ENCODE data around the gene CYS1. TPM values are rescaled to one million over a fixed set of nuclear protein-coding genes. Genes with fewer than 3 reads are reported as not detected.
A peak's percentile ranks its signal among the peaks of the same experiment; 100 is the strongest.

CYS1 gene
- total RNA-seq, 1 donor from 2014 or later = 13.5 TPM

- Histone ChIP-seq H3K4me1 (peaks cover 71% of the 10 kb centered on the region), H3K36me3 (peaks cover 0 to 21% of the 10 kb centered on the region in 2 donors), H3K4me3 (peak within 1 kb of the TSS; percentile 64 to 96), H3K9me3 (no peaks in the 10 kb centered on the region), H3K27me3 (no peaks in the 10 kb centered on the region), H3K27ac (peak within 1 kb of the TSS; percentile 97)
- DNase-seq (ENCODE audit: extremely low spot score in 2 of 2) = no peak
- TF ChIP-seq POLR2A (IDR thresholded peaks at IDR 0.05) (peak in 1 of 2 donors; percentile 57), CTCF (IDR thresholded peaks at IDR 0.05) (no peak)
- intact Hi-C loops (cut with DNase I) = loop anchor here (5.0 kb wide), 1 partner anchor 61 kb away; no protein-coding TSS in a partner anchor
Observed at GRCh38 chr2:10043256-10043905, 36.8 kb downstream of the CYS1 start, which contains the start of gene KLF11. KLF11 (plus strand) TSS chr2:10043550; CDS start chr2:10043717, 167 bp downstream.

- Histone ChIP-seq H3K27me3 (no peaks in the 10 kb centered on the region), H3K9me3 (no peaks in the 10 kb centered on the region), H3K4me3 (peak overlapping the region; percentile 50 to 56), H3K4me1 (peaks cover 64% of the 10 kb centered on the region), H3K27ac (peak overlapping the region; percentile 97), H3K36me3 (peaks cover 0 to 14% of the 10 kb centered on the region in 2 donors)
- intact Hi-C loops (cut with DNase I) = loop anchor here (5.0 kb wide), 1 partner anchor 60 kb away; no protein-coding TSS in a partner anchor
- DNase-seq (ENCODE audit: extremely low spot score in 2 of 2) = no peak
- peak; percentile 61 to 83 for TF ChIP-seq POLR2AphosphoS5 (IDR thresholded peaks at IDR 0.05; ENCODE audit: insufficient read depth in 1 of 2, low read depth in 1 of 2)
- peak in 1 of 3 experiments; percentile 17 for TF ChIP-seq CTCF (IDR thresholded peaks at IDR 0.05)
- TF ChIP-seq POLR2A (IDR thresholded peaks at IDR 0.05) = no peak
Observed at GRCh38 chr2:10042301-10043161, 37.7 kb downstream of the CYS1 start.

GRCh38 chr2:10041711-10042110, 38.5 kb downstream of the CYS1 start:
- Histone ChIP-seq H3K36me3 (peaks cover 0 to 6% of the 10 kb centered on the region in 2 donors), H3K4me1 (peaks cover 64% of the 10 kb centered on the region), H3K4me3 (peak overlapping the region in 1 of 2 donors; percentile 56), H3K27me3 (no peaks in the 10 kb centered on the region), H3K27ac (peak overlapping the region; percentile 97), H3K9me3 (no peaks in the 10 kb centered on the region)
- TF ChIP-seq POLR2AphosphoS5 (IDR thresholded peaks at IDR 0.05; ENCODE audit: insufficient read depth in 1 of 2, low read depth in 1 of 2) (no peak), CTCF (IDR thresholded peaks at IDR 0.05) (no peak), POLR2A (IDR thresholded peaks at IDR 0.05) (no peak)
- DNase-seq (ENCODE audit: extremely low spot score in 2 of 2) = no peak
- intact Hi-C loops (cut with DNase I) = loop anchor here (5.0 kb wide), 1 partner anchor 59 kb away; no protein-coding TSS in a partner anchor

- peak overlapping the region; percentile 97 for H3K27ac ChIP-seq
- TF ChIP-seq CTCF (IDR thresholded peaks at IDR 0.05) (no peak), POLR2AphosphoS5 (IDR thresholded peaks at IDR 0.05; ENCODE audit: insufficient read depth in 1 of 2, low read depth in 1 of 2) (no peak)
- no peak overlapping the region for H3K4me3 ChIP-seq
- no peak for DNase-seq (ENCODE audit: extremely low spot score in 2 of 2)
- H3K27me3 ChIP-seq = no peaks in the 10 kb centered on the region
- no peaks in the 10 kb centered on the region for H3K36me3 ChIP-seq
- no peaks in the 10 kb centered on the region for H3K9me3 ChIP-seq
- intact Hi-C loops (cut with DNase I) = loop anchor here (5.0 kb wide), 1 partner anchor 58 kb away; no protein-coding TSS in a partner anchor
- peaks cover 61% of the 10 kb centered on the region for H3K4me1 ChIP-seq
Observed at GRCh38 chr2:10039658-10040410, 40.4 kb downstream of the CYS1 start.
